ENCODE measurements around the gene TSSK3. TPM values are rescaled to one million over a fixed set of nuclear protein-coding genes. Genes with fewer than 3 reads are reported as not detected.

Gene TSSK3
- total RNA-seq, 1 experiment from 2014 or later = not detected

DNA sequence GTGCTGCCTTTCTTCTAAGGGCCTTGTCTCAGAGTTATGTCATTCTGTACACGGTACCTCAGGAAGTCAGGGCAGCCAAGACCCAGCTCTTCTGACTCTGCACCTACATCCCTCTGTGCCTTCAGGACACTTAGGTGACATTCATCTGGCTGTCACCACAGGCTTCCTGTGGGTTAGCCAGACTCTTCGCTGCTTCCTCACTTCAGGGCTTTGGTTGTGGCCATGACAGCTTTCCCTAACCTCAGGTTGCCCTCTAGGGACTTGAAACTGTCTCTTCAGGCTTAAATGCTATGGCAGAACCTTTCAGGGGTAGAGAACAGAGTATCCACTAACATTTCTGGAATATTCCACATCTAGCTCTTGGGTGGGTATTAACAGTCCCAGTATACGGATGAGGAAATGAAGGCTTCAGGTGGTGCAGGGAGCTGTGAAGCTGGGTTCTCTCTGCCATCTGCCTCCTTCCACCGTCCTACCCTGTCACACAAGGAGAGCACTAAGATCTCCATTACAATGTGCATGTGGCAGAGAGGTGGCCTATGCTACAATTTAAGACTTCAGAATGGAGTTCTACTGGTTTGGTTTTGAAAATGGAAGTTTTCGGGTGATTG lies 9.9 kb downstream of the TSSK3 start:
- H3K9me3 ChIP-seq (ENCODE audit: low read length) = no peaks in the 10 kb centered on the region
- POLR2A ChIA-PET (ENCODE audit: unreplicated experiment) = no interaction called here
- H3K4me1 ChIP-seq (ENCODE audit: insufficient read depth, low read length) = no peaks in the 10 kb centered on the region
- no TSS peak for BruUV-seq (replicated peaks)
- no peaks in the 10 kb centered on the region for H3K9me2 ChIP-seq (replicated peaks; ENCODE audit: low read length)
- no peak overlapping the region for H2AFZ ChIP-seq (ENCODE audit: low read length)
- CTCF ChIA-PET = no interaction called here
- TF ChIP-seq EZH2 (IDR thresholded peaks at IDR 0.05; ENCODE audit: low read length, unreplicated experiment) (no peak), CTCF (conservative IDR thresholded peaks at IDR 0.05; ENCODE audit: low read depth, low read length) (peak; percentile 27)
- peaks cover 39% of the 10 kb centered on the region for H3K36me3 ChIP-seq (ENCODE audit: low read depth, low read length)
- intact Hi-C loops (cut with micrococcal nuclease) = loop anchor here (5.0 kb wide), 1 partner anchor 155 kb away; no protein-coding TSS in a partner anchor
- H3K4me2 ChIP-seq (ENCODE audit: low read length) = no peak overlapping the region
- H3K27ac ChIP-seq (ENCODE audit: low read length) = no peak overlapping the region
- no peak overlapping the region for H3K9ac ChIP-seq (ENCODE audit: low read length)
- no peaks in the 10 kb centered on the region for H3K79me2 ChIP-seq (ENCODE audit: low read length)
- H3K4me3 ChIP-seq (ENCODE audit: low read length) = no peak overlapping the region
- DNase-seq (peak; percentile 33), ATAC-seq (peak; percentile 68)
- no peaks in the 10 kb centered on the region for H4K20me1 ChIP-seq (ENCODE audit: low read length)
- H3F3A ChIP-seq (ENCODE audit: low read length, unreplicated experiment) = no peaks in the 10 kb centered on the region
- no peaks in the 10 kb centered on the region for H3K27me3 ChIP-seq (ENCODE audit: low read length)

- ChIA-PET CTCF (no interaction called here), POLR2A (ENCODE audit: unreplicated experiment) (no interaction called here)
- H3K9me3 ChIP-seq (ENCODE audit: low read length) = no peaks in the 10 kb centered on the region
- no peaks in the 10 kb centered on the region for H3K9me2 ChIP-seq (replicated peaks; ENCODE audit: low read length)
- no TSS peak for BruUV-seq (replicated peaks)
- ATAC-seq (no peak), DNase-seq (no peak)
- peaks cover 42% of the 10 kb centered on the region for H3K36me3 ChIP-seq (ENCODE audit: low read depth, low read length)
- H3K4me1 ChIP-seq (ENCODE audit: insufficient read depth, low read length) = no peaks in the 10 kb centered on the region
- no peaks in the 10 kb centered on the region for H3K27me3 ChIP-seq (ENCODE audit: low read length)
- no peak overlapping the region for H3K4me3 ChIP-seq (ENCODE audit: low read length)
- H3K9ac ChIP-seq (ENCODE audit: low read length) = no peak overlapping the region
- H4K20me1 ChIP-seq (ENCODE audit: low read length) = no peaks in the 10 kb centered on the region
- H3F3A ChIP-seq (ENCODE audit: low read length, unreplicated experiment) = no peaks in the 10 kb centered on the region
- no peak overlapping the region for H3K4me2 ChIP-seq (ENCODE audit: low read length)
- no peak overlapping the region for H3K27ac ChIP-seq (ENCODE audit: low read length)
- H3K79me2 ChIP-seq (ENCODE audit: low read length) = no peaks in the 10 kb centered on the region
- no peak overlapping the region for H2AFZ ChIP-seq (ENCODE audit: low read length)
- TF ChIP-seq EZH2 (IDR thresholded peaks at IDR 0.05; ENCODE audit: low read length, unreplicated experiment) (no peak), EZH2phosphoT487 (IDR thresholded peaks at IDR 0.05; ENCODE audit: borderline replicate concordance, low read length) (no peak), CTCF (conservative IDR thresholded peaks at IDR 0.05; ENCODE audit: low read depth, low read length) (no peak)
- intact Hi-C loops (cut with micrococcal nuclease) = loop anchor here (5.0 kb wide), 1 partner anchor 157 kb away; no protein-coding TSS in a partner anchor
Measured at GRCh38 chr1:32373996-32374592, 11.8 kb downstream of the TSSK3 start.

- no peak overlapping the region for H3K9ac ChIP-seq (ENCODE audit: low read length)
- intact Hi-C loops (cut with micrococcal nuclease) = no loop called here
- no peaks in the 10 kb centered on the region for H3K9me3 ChIP-seq (ENCODE audit: low read length)
- no peak overlapping the region for H3K27ac ChIP-seq (ENCODE audit: low read length)
- no peaks in the 10 kb centered on the region for H3F3A ChIP-seq (ENCODE audit: low read length, unreplicated experiment)
- ChIA-PET CTCF (no interaction called here), POLR2A (ENCODE audit: unreplicated experiment) (no interaction called here)
- ATAC-seq (no peak), DNase-seq (no peak)
- H3K4me3 ChIP-seq (ENCODE audit: low read length) = no peak overlapping the region
- peaks cover 44% of the 10 kb centered on the region for H3K36me3 ChIP-seq (ENCODE audit: low read depth, low read length)
- no peaks in the 10 kb centered on the region for H3K4me1 ChIP-seq (ENCODE audit: insufficient read depth, low read length)
- H3K9me2 ChIP-seq (replicated peaks; ENCODE audit: low read length) = no peaks in the 10 kb centered on the region
- TF ChIP-seq CTCF (conservative IDR thresholded peaks at IDR 0.05; ENCODE audit: low read depth, low read length) (no peak), EZH2 (IDR thresholded peaks at IDR 0.05; ENCODE audit: low read length, unreplicated experiment) (no peak), EZH2phosphoT487 (IDR thresholded peaks at IDR 0.05; ENCODE audit: borderline replicate concordance, low read length) (no peak)
- no peak overlapping the region for H3K4me2 ChIP-seq (ENCODE audit: low read length)
- H2AFZ ChIP-seq (ENCODE audit: low read length) = no peak overlapping the region
- H3K27me3 ChIP-seq (ENCODE audit: low read length) = no peaks in the 10 kb centered on the region
- no TSS peak for BruUV-seq (replicated peaks)
- H4K20me1 ChIP-seq (ENCODE audit: low read length) = no peaks in the 10 kb centered on the region
- no peaks in the 10 kb centered on the region for H3K79me2 ChIP-seq (ENCODE audit: low read length)
Measured at GRCh38 chr1:32376199-32376598, 13.9 kb downstream of the TSSK3 start.
